T-helper 1 cell (primary cell): ENCODE data around the gene ZNF101.

Experiments used
- DNase-seq, 5 donors: peaks; one replicate each; pipeline ENCODE4 v3.0.0-alpha.2; 2012 to 2020
- total RNA-seq, 4 donors: gene quantifications; one replicate each; lab custom pipeline; 2026; lab: John Stamatoyannopoulos, UW

ZNF101 gene
- 69.0 to 184 (median 126) reads per million in 4 donors for total RNA-seq

DNA sequence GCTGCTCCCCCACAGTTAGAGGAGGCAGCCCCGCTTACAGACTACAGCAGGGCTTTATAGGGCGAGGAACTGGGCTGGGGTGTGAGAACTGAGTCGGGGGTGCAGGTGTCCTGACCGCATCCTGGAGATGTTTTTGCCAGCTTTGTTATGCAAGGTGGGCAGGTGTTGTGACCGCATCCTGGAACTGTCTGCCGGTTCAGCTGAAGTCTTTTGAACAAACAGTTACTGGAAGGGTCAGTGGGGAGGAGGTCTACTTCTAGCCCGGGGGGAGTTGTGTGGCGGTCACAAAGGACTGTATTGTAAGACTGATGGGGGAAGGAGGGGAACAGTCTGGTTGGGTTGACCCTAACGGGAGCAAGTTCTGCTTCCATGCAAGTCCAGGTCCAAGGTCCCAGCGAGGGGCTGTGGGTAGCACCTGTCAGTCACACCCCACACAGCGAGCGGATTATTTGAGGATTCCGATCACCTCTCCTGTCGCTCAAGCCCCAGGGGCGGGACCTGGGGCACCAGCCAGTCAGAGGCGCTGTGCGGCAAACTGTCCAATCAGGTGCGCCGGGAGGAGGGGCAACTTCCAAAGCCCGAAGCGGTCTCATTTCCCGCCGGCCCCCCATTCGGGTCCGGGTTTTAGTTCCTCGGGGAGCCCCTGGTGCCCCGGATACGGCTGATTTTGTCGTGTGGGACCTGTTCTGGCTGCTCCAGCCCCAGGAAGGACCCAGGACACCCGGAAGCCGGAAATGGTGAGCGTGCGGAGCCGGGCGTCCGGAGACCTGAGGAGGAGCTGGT is at the start of gene ZNF101:
Gene ZNF101 (plus strand): TSS at position 610 of the 783 bp plus-strand sequence. CDS start 125 bp downstream, at position 735.
- peak; percentile 87 to 98 (median 89) for DNase-seq

- DNase-seq: no peak
Measured at GRCh38 chr19:19619181-19619848, 49.3 kb upstream of the ZNF101 start.

GRCh38 chr19:19619849-19620210 is 48.8 kb upstream of the ZNF101 start:
- no peak for DNase-seq

- no peak for DNase-seq
Measured at GRCh38 chr19:19623383-19623782, 45.3 kb upstream of the ZNF101 start.

- DNase-seq: no peak
Measured at GRCh38 chr19:19624032-19624570, 44.5 kb upstream of the ZNF101 start.

DNA sequence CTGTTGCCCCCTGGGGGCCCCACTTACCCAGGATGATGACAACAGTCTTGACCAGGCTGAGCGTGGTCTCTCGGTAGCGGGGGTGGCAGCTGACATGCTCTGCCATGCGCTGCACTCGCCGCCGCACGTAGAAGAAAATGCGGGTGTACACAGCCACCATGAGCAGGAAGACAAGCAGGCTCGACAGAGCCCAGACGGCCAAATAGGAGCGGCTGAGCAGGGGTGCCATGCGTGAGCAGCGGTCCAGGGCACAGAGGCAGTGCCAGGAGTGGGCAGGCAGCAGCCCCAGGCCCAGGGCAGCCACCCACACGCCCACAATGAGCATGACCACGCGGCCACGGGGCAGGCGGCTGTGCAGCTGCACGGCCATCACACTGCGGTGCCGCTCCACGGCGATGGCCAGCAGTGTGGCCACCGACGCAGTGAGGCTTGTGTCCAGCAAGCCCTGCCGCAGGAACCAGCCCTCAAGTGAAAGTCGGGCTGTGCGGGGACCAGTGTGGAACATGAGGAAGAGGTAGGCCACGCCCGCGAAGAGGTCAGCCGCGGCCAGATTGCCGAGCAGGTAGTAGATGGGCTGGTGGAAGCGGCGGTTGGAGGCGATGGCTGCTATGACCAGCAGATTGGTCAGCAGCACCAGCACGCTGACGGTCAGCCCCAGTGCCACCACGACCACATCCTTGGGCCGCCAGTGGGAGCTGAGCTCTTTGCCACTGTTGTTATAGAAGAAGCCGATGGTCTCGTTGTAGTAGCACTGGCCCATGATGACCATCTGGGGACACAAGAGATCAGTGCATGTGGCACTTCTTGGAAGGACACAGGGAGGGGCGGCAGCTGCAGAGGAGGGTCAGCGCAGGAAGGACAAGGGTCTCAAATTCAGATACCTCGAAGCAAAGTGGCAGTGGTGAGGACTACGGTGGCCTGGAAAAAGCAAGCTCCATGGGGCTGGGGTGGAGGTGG is 41.8 kb upstream of the ZNF101 start:
- peak in 1 of 5 donors; percentile 9 for DNase-seq

- DNase-seq: peak; percentile 67 to 87 (median 75)
Measured at GRCh38 chr19:19627621-19628500, 40.8 kb upstream of the ZNF101 start, which contains the start of gene LPAR2. TSS of gene LPAR2 (minus strand) at chr19:19628220. CDS start at chr19:19627275, 945 bp downstream.

- DNase-seq: peak in 2 of 5 donors; percentile 24 to 45
Measured at GRCh38 chr19:19628501-19629134, 40.0 kb upstream of the ZNF101 start.

GRCh38 chr19:19630062-19630414 is 38.6 kb upstream of the ZNF101 start:
- DNase-seq: no peak

- no peak for DNase-seq
Measured at GRCh38 chr19:19630426-19630825, 38.2 kb upstream of the ZNF101 start.

DNA sequence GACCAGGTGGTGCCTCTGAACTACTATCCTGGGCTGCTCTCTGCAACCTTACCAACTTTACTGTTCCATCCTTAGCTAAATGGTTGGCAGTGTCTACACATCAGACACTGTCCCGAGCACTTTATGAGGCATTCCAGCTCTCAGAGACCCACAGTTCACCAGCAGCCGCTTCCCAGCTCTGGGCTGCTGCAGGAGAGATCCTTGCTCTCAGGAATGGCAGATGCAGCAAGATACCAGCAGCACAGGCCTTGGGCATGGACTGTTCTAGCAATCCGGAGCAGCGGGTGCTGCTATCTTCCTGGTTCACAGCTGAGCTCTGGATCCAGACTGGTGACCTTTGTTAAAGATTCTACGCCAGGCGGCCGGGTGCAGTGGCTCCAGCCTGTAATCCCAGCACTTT is 37.3 kb upstream of the ZNF101 start:
- no peak for DNase-seq

DNA sequence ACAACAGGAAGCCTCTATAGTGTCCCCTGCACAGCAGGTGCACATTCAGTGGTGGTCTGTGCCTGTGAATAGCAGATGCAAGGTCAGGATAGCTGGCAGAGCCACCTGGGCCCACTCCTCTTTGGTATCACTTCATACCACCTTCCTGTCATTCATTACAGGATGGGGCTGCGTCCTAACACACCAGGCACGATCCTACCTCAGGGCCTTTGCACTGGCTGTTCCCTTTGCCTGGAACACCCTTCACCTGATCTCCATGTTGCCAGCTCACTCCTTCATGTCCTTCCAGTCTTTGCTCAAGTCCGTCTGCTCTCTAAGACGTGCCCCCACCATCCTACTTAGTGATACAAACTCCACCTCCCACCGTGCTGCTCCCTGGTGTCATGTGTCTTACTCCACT is 36.0 kb upstream of the ZNF101 start:
- no peak for DNase-seq

- no peak for DNase-seq
Measured at GRCh38 chr19:19633711-19634515, 34.7 kb upstream of the ZNF101 start.

DNA sequence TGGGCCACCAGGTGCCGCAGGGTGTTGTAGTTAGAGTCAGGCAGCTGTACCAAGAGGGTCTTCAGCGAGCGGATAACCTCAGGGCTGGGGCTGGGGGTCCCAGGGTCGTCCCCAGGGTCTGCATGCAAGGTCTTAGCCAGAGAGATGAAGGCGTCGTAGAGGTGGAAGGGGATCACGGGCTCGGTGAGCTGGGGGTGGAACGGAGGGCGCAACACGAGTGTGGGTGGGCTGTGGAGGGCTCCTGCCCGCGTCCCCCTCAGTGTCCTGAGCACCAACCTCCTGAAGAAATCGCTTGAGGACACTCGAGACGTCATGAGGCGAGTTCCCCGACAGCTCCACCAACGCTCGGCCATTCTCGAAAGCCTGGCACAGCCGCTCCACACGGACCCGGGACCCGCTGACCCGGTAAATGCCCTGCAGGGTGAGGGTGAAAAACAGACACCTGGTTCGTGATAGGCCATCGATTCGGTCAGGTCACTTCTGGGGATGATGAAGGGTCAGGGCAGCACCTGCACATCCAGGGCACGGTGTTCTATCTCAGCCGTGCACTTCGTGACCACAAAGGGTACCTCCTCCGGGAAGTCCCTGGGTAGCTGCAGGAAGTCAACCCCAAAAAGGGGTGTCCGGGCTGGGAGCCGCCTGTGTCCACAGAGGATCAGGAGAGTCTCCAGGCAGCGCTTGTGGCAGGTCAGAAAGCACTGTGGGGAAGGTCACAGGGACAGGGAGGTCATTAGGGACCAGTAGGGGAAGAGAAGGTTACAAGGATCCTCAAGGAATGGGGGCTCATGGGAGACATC is 33.9 kb upstream of the ZNF101 start:
- no peak for DNase-seq

DNA sequence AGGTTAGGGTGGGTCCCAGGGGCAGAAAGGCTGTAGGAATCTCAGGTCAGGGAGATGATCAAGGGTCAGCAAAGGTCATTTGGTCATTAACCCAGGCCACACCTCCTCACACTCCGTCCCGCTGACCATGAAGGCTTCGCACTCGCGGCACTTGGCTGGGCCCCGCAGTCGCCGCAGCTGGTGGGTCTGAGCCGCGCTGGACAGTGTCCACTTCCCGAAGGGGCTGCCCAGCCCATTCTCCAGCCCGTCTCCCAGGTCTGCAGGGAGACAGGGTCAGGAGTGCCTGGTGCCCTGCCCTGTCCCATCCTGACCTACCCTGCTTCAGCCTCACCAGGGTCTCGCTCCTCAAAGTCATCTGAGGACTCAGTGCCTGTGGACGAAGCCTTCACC is 33.3 kb upstream of the ZNF101 start:
- no peak for DNase-seq

DNA sequence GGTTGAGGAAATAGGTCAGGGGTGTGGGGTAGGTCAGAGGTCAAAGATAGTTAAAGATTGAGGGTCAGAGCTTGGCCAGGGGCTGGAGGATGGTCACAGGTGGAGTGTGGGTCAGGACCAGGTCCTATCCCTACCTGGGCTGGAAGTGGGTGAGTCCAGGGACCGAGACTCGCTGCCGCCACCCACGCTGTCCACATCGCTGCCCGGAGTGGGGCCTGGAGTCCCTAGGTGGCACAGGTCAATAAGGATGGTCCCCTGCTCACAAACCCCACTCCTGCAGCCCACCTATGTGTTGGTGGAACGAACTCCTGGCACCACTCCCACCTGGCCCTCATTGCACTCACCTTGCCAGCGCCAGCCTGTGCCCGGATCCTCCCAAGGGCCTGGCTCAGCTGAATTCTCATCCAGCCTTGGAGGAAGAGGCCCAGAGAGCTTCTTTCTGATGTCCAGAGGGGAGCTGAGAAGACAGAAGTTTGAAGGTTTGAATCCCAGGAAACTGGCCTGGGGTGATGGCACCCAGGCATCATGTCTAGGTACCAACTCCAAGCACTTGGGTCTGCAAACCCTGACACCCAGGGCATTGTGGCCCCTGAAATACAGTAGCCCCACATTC is 32.0 kb upstream of the ZNF101 start:
- no peak for DNase-seq

DNA sequence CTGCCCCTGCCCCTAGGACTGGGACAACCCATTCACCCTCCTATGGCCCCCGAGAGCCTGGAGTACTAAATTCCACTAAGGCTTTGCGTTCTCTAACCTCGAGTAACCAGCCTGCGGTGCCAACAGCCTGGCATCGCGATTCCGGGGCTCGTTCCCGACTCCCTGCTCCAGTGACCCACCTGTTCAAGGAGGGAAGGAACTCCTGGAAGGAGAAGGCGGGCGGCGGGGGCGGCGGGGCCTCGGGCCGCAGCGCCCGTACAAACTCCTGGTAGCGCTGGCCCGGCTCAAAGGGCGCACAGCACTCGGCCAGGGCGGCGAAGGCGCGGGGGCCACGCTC is 31.5 kb upstream of the ZNF101 start:
- DNase-seq: no peak

DNA sequence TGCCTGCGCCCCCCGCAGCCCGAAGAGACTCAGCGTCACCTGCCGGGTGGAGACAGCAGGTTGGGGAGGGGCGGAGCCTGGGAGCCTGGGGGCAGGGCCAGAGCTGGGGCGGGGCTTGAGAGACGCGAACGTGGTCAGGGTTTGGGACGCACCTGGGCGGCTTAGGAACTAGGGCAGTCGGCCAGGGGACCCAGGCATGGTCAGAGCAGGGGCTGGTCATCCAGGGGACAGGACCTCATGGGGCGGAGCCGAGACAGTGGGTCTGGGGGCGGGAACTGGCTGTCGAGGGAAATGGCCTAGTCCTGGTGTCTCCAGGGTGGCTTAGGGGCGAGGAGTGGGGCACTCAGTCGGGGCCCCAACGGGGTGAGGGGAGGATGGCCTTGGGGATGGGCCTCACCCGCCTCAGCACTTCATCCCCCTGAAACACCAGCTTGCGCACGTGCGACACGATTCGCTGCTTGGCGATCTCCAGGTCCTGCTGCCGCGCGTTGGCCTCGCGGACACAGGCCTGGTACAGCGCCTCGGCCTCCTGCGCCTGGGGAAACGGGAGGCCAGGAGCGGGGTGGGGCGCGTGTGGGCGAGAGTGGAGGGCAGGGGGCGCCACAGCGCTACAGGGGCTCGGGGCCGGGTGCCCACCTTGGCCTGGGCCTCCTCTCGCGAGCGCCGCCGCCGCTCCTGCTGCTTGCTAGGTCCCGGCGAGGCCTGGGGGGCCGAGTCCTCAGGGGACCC is 31.0 kb upstream of the ZNF101 start:
- DNase-seq: no peak
